BJ (cell line): Measurements from ENCODE around the gene UNC119B. TPM values are rescaled to one million over a fixed set of nuclear protein-coding genes. Genes with fewer than 3 reads are reported as not detected.

ENCODE experiments used
- CTCF ChIA-PET: fragments of 350-600 bp; formaldehyde crosslinking; extraction: SDS; loops from one replicate; lab custom pipeline; 2021; ENCODE audit warnings: antibody characterized with exemption, inconsistent platforms; lab: Yijun Ruan, JAX
- POLR2A ChIA-PET: fragments of 300-600 bp; sonication (Branson Sonifier 250); formaldehyde crosslinking; extraction: SDS; loops from one replicate; lab custom pipeline; 2021; ENCODE audit warnings: antibody characterized with exemption; lab: Charles Lee
- DNase-seq: peaks from one replicate; pipeline ENCODE4 v3.0.0-alpha.2; 2011; ENCODE audit warnings: low read depth
- H3K27me3 ChIP-seq: 2 replicates; pipeline ENCODE4 v1.6.0; 2011; ENCODE audit warnings: low read length; ENCODE audit not compliant: control insufficient read depth, insufficient read depth
- H3K36me3 ChIP-seq: 2 replicates; pipeline ENCODE4 v1.5.1; 2011; ENCODE audit warnings: low read length; ENCODE audit not compliant: control insufficient read depth, insufficient read depth
- H3K4me3 ChIP-seq: 2 replicates; pipeline ENCODE4 v1.5.1; 2011; ENCODE audit warnings: low read depth, mild to moderate bottlenecking, control low read depth, low read length
- CTCF ChIP-seq: IDR thresholded peaks from 2 replicates; pipeline ENCODE4 v1.5.1; 2011; ENCODE audit warnings: low read depth, mild to moderate bottlenecking, control low read depth, inconsistent platforms, low read length, moderate library complexity; ENCODE audit not compliant: insufficient read depth
- polyA plus RNA-seq: library from polyadenylated mRNA; depleted of rRNA; stranded (reverse); fragments of >200 nt; gene quantifications from 2 replicates; pipeline ENCODE4 v1.2.3, GENCODE V29; 2011

The UNC119B gene
- polyA plus RNA-seq, 1 experiment: 32.0 TPM

- no peak for TF ChIP-seq CTCF
- no peak overlapping the region for H3K4me3 ChIP-seq
- H3K27me3 ChIP-seq: no peaks in the 10 kb centered on the region
- ChIA-PET CTCF (interaction anchor here (0.5 to 1.7 kb wide), 3 partner anchors 10 to 25 kb away, joined by 3 to 4 read pairs (median 4); no protein-coding TSS in a partner anchor), POLR2A (no interaction called here)
- H3K36me3 ChIP-seq: no peaks in the 10 kb centered on the region
- DNase-seq: no peak
These were observed 41.1 kb downstream of the UNC119B start for GRCh38 chr12:120751389-120751788.

GRCh38 chr12:120754792-120755191, 44.5 kb downstream of the UNC119B start:
- no peak for TF ChIP-seq CTCF
- Histone ChIP-seq H3K27me3 (no peaks in the 10 kb centered on the region), H3K4me3 (no peak overlapping the region), H3K36me3 (0 out of 2 replicates have a peak, but pooled peaks cover under 1% of the 10 kb centered on the region)
- no peak for DNase-seq
- ChIA-PET POLR2A (no interaction called here), CTCF (interaction anchor here (0.6 kb wide), 1 partner anchor 29 kb away, joined by 3 read pairs; the partner anchor contains the start of gene ACADS)

GRCh38 chr12:120755269-120755668, 45.0 kb downstream of the UNC119B start:
- Histone ChIP-seq H3K36me3 (peaks cover 2% of the 10 kb centered on the region; the same call in 1 of the 2 replicates), H3K4me3 (no peak overlapping the region), H3K27me3 (no peaks in the 10 kb centered on the region)
- POLR2A ChIA-PET: no interaction called here
- TF ChIP-seq CTCF: no peak
- CTCF ChIA-PET: no interaction called here
- DNase-seq: no peak

- POLR2A ChIA-PET: no interaction called here
- CTCF ChIA-PET: interaction anchor here (1.1 kb wide), 1 partner anchor 20 kb away, joined by 3 read pairs; no protein-coding TSS in a partner anchor
- no peaks in the 10 kb centered on the region for H3K27me3 ChIP-seq
- no peak overlapping the region for H3K4me3 ChIP-seq
- no peak for TF ChIP-seq CTCF
- no peak for DNase-seq
- peaks cover 2% of the 10 kb centered on the region; the same call in 1 of the 2 replicates for H3K36me3 ChIP-seq
These were observed 47.0 kb downstream of the UNC119B start for GRCh38 chr12:120757226-120757742.

GRCh38 chr12:120757949-120758348, 47.7 kb downstream of the UNC119B start:
- ChIA-PET POLR2A (no interaction called here), CTCF (interaction anchor here (1.0 kb wide), 1 partner anchor 37 kb away, joined by 3 read pairs; no protein-coding TSS in a partner anchor)
- Histone ChIP-seq H3K36me3 (peaks cover 3% of the 10 kb centered on the region), H3K4me3 (no peak overlapping the region), H3K27me3 (no peaks in the 10 kb centered on the region)
- no peak for DNase-seq
- no peak for TF ChIP-seq CTCF
